Stimulated activated CD8-positive, alpha-beta memory T cell treated with anti-CD3 and anti-CD28 coated beads, Interleukin-12 subunit alpha, Interleukin-12 subunit beta, amount 100 ng/mL, for 24 hours (primary cell): ENCODE measurements around the gene TNFAIP2.

Experiments
- DNase-seq: peaks from one replicate; pipeline ENCODE4 v3.0.0-alpha.2; 2020; ENCODE audit errors: extremely low read depth

TNFAIP2 gene, protein sequence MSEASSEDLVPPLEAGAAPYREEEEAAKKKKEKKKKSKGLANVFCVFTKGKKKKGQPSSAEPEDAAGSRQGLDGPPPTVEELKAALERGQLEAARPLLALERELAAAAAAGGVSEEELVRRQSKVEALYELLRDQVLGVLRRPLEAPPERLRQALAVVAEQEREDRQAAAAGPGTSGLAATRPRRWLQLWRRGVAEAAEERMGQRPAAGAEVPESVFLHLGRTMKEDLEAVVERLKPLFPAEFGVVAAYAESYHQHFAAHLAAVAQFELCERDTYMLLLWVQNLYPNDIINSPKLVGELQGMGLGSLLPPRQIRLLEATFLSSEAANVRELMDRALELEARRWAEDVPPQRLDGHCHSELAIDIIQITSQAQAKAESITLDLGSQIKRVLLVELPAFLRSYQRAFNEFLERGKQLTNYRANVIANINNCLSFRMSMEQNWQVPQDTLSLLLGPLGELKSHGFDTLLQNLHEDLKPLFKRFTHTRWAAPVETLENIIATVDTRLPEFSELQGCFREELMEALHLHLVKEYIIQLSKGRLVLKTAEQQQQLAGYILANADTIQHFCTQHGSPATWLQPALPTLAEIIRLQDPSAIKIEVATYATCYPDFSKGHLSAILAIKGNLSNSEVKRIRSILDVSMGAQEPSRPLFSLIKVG

DNA sequence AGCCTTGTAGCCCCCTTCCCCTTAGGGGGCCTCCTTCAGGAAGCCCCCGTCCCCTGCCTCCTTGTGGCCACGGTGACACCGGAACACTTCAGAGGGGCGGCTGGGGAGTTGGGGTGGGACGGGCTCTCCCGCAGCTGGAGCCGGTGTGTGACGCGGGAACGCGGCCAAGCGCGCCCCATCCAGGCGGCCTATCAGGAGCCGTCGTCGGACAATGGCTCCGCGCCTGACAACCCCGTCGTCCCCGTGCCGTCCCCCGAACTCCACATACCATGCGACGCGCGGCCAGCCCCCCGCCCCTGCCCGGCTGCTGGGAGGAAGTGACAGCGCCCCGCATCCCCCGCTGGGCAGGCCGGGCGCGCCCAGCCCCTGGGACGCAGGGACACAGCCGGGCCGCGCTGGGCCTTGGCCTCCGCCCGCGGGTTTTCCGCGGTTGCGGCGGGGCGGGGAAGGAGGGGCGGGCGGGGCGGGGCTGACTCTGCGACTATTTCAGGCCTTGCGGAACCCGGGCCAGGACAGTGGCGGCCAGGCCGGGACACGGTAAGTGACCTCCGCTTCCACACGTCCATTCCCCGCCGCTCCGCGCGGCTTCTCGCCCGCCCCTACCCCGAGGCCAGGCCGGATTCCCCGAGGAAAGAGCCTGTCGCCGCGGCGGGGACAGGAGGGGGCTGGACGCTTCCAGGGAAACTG, at the start of gene TNFAIP2:
Gene TNFAIP2, plus strand, starts transcription at position 515 of the 687 bp plus-strand sequence. CDS start 2,997 bp downstream, outside the sequence.
- DNase-seq: no peak

DNA sequence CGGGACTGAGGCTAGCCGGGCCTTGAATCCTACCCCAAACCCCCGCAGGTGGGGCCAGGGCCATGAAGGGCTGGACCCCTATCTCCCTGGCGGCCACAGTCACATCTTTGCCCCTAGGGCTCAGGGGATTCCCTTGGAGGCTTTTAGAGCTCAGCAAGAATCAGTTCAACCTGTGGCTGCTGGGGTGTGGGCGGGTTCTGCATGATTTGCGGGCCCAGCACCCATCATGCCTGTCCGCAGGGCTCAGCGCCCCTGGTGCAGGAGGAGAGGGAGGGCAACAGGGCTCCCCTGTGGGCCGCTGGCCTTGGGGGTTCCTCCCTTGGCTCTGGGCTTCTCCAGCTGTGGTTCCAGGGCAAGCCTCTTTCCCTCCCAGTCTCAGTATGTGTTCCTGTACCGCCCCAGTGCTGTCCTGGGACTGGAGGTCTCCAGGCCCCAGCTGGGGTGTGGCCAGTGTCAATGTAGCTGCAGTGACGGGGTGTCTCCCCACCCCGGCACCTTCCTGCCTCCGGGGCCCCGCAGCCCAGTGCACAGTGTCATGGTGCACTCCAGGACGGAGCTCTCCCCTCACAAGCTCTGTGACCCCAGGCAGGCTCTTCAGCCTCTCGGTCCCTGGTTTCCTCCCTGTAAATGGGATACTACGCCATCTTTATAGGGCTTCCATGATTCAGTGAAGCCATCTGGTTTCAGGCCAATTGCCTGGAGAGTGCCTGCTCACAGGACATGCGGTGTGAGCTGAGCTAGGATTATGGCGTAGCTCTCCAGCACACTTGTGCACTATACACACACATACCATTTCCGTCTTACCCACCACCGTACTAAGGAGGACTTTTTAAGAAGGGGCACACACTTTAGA, 49.2 kb upstream of the TNFAIP2 start:
- DNase-seq: no peak

DNA sequence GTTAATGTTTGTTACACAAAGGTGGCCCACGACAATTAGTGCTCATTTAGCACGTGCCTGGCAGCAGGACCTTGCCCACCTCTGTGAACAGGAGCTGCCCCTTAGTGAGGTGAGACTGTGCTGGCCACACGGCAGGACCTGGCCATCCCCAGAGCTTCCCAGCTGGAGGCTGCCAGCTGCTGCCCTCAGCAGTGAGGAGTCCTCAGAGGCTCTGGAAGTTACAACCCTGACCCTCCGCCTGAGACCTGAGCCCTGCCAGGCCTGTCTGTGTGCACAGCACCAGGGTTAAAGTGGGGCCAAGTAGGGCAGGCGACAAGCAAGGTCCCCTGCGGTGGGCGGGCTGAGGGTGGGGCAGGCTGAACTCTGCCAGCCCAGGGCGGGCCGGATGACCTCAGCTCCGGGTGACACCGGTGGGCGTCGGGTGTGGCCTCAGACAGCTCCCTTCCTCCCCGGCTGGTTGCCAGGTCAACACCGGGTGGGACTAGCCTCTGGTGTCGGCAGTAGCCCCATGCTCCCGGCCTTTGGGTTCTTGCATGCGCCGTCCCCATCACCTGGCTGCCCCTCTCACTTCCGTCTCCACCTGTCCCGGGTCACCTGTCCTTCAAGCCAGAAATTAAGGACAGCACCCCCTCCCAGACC, 48.4 kb upstream of the TNFAIP2 start:
- no peak for DNase-seq

DNA sequence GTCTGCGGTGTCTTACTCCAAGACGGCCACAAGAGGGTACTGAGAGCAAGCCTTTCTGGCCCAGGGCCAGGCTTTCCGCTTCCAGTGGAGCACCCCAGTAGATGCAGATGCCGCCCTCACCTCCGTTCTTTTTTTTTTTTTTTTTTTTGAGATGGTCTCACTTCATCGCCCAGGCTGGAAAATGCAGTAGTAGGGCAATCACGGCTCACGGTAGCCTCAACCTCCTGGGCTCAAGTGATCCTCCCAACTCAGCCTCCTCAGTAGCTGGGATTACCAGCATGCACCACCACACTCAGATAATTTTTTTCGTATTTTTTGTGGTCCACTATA, 44.9 kb upstream of the TNFAIP2 start:
- peak; percentile 33 for DNase-seq

DNA sequence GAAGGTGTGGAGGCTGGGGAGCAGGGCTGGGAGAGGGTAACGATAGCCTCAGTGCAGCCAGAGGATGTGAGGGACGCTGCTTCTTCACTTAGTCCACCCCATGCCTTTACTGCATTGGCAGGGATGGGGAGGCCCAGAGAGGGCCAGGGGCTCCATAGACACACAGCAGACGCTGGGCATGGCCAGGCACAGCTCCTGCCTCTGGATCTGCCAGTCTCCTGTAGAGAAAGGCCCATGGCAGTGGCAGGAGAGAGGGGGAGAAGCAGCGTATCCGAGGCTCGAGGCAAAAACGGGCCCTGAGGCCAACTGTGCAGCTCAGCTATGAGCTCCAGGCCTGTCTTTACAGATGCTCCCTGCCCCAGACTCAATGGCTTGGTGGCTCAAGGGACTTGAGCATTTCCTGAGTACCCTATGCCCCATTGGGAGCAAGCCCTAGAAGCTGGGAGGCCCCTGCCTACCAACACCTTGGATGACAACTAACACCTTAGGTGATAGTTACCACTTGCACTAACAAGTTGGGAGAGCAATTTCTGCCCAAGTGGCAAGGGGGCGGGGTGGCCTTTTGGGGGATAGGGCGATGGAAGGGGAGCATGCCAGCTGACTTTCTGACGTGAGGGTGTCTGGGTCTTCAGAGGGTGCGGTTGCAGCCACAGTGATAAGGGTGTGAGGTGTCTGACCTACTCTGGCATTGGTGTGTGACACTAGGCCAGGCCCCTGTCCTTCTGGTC, 44.2 kb upstream of the TNFAIP2 start:
- DNase-seq: no peak

DNA sequence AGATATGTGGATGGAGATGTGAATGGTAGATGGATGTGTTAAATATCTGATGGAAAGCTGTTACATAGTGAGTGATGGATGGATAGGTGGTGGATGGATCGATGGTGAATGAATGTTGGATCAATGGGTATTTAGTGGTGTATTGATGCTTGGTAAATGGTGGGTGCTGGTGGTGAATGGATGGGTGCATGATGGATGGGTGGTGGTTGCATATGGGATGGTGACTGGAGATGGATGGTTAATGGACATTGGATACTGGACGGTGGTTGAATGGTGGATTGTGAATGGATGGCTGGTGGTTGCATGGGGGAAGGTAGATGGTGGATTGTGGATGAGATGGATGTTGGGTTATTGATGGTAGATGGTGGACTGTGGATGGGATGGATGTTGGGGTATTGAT, 41.3 kb upstream of the TNFAIP2 start:
- DNase-seq: no peak

DNA sequence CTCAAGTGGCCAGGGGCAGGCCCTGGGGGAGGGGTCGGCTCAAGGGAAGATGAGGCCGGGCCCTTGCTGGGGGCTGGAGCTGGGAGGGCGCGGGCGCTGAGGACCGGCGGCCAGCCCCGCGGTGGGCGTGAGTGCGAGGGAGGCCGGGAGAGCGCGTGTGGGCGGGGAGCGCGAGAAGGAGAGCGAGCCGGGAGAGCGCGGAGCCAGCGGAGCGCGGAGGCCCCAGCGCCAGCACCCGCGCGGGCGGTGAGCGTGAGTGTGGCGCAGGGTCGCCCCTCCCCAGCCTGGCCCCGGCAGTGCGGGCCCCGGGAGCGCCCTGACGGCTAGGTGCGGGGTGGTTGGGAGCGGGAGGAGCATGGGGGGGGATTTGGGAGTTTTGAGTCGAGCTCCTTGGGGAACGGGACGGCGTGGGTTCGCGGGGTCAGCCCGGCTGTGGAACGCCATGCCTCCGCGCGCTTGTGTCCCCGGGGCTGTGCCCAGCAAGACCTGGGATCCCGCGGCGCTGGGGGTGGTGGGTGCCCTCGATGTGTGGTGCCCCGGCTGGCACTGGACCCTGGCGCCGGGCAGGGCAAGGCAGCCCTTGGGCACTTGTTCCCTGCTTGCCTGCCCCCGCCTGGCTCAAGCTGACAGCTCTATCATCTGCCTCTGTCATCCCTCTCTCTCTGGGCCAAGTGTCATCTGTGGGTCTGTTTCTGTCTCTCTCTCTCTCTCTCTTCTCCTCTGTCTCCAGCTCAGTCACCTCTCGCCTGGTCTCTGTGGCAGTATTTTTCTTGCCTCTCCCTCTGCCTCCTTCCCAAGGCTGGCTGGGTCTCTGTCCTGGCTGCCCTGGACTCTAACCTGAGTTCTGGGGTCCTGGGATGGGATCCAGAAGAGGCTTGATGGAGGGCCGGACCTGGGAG, 39.0 kb upstream of the TNFAIP2 start, which contains the start of gene LBHD2:
Gene LBHD2, plus strand, starts transcription at position 190 of the 899 bp plus-strand sequence. CDS start 1,803 bp downstream, outside the sequence.
- no peak for DNase-seq

DNA sequence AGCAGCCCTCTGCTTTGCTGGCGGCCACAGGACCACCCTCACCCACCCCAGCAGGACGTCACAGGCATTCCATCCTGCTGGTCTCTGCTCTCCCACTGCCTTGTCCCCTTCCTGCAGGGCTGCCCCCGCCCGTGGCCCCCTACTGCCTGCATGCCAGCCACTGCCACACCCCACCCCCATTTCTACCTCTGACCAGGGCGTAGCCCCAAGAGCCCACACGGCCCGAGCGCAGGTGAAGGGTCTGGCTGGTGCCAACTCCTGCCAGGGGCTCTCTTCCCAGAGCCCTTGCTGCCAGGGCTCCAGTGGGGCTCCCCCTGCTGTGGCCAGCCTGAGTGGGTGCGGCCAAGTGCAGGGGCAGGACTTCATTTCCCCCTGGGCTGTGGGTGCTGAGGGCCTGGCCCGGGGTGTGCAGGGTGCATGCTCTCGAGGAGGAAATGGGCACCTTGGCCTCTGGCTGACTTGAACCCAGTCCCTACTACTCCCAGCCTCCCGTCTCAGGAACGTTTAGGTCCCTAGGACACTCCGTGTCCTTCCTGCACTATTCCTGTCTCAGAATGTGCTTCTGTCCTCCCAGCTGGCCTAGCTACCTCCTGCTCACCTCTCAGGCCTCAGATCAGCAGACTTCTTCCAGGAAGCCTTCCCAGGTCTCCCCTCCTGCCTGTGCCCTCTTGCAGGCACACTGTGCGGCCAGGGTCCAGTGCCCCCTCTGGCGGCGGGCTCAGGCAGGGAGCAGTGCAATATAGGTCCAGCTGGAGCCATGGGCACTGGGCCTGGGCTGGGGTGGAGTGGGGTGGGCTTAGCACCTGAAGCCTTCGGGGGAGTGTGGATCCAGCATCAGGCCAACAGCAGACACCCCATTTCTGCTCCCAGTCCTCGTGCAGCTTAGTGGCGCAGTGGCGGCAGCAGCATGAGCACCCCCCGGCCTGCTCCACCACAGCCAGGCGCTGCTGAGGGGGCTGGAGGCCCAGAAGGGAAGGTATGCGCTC, 37.9 kb upstream of the TNFAIP2 start:
- DNase-seq: no peak

DNA sequence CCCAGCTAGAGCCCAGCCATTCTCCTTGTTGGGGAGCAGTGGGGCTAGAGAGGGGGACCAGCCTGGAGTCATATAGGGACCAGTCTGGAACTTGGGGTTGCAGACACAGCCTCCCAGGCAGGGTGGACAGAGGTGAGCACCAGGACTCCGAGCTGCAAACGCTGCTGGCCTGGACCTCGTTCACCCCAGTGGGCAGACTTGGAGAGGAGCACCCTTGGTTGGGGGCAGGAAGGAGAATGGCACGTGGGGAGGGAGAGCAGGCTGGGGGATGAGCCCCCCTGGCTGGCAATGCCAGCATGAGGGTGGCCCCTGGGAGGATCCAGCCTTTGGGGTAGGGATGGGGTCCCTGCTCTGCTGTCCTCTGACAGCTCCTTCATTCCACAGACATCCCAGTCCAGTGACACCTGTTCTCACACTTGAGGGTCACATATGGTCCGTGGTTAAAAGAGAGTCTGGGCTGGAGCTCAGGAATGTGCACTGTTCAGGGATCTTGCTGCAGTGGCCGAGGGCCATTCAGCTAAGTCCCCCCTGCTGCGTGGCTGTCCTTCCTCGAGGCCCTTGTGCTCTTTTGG, 36.4 kb upstream of the TNFAIP2 start:
- no peak for DNase-seq

DNA sequence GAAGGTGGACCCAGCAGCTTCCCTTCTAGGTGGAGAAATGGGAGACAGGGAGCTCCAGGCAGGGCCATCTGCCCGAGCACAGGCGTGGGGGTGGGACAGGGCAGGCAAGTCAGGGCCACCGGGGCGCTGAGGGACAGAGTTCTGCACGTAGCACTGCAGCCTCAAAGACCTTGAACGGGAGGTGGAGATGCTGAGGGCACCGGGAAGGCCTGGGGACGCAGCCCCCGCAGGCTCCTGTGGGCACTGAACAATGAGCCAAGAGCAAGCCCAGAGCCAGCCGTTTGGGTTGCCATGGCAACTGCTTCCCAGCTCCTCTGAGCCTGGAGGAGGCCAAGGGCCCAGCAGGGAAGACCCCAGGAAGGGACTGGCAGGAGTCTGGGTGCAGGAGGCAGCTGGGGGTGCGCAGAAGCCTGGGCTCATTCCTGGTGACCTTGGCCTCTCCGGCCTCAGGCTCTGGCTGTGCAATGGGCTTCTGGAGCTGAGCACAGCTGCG, 35.9 kb upstream of the TNFAIP2 start:
- DNase-seq: no peak

DNA sequence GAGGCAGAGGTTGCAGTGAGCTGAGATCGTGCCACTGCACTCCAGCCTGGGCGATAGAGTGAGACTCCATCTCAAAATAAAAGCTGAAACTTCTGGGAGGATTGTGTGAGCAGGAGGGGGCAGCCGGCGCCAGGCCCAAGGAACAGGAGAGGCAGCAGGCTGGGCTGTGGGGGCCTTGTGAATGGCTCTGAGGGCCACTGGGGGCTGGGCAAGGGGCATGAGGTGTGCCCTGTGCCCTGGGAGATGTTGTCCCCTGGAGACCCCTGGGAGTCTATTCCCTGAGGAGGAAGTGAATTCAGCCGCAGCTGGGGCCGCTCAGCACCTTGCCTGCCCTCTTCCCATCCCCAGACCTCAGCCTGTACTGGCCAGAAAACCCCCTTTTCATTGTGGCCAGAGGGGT, 34.3 kb upstream of the TNFAIP2 start:
- DNase-seq: no peak

DNA sequence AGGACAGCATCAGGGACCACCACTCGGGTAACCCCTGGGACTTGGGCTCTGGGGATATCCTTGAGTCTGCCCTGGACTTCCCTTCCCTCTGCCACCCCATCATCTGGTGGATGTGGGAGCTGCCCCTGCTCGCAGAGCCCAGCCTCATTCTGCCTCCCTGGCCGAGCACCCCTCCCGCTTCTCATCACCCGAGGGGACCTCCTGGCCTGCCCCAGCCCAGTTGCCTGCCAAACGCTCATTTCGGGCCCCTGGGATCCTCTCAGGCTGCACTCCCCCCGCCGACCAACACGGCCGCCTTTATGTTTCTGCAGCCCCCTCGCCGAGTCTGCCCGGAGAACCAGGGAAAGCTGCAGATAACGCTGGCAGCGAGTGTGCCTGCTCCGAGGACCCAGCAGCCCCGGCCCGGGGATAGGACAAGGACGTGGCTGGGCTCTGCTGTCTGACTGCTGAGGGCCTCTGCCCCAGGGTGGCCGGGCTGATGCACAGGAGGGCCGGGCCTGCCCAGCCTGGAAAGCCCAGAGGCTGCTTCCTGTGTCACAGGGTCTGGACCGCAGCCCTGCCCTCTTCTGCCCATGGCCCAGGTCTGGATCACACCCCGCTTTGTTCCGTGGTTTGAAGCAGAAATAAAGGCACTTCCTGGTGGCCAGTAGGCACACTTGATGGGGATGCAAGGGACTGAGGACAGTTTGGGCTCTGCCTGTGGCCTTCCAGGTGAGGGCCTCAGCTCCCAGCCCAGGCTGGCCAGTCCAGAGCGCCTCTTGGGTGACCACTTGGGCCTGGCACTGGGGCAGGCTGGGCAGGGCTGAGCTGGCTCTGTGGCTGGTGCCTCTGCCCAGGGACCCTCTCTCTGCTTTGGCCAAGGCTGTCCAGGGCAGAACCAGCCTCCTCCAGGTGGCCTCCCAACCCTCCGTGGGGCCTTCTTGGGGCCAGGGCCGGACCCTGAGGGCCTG, 33.6 kb upstream of the TNFAIP2 start:
- DNase-seq: no peak

DNA sequence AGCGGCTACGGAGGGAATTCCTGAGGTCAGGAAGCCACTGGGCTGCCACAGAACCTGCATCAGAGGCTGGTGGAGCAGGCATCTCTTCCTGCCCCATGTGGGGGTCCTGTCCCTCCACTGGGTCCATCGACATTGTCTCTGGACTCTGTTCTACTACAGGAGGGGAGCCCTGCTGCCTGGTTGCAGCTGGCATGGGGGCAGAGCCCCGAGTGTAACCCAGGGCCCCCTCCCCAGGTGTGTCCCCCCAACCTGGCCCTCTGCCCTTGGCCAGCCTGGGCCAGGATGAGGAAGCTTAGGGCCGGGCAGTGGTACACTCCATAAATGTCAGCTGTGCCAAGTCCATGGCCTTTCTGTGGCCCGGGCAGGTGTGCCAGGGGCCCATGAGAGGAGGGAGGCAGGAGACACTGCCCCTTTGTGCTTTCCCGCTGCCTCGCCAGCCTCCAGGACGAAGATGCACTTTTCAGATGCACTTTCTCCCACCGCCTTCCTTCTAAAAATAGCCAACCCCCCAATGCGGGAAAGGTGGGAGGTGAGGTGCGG, 32.7 kb upstream of the TNFAIP2 start:
- no peak for DNase-seq

DNA sequence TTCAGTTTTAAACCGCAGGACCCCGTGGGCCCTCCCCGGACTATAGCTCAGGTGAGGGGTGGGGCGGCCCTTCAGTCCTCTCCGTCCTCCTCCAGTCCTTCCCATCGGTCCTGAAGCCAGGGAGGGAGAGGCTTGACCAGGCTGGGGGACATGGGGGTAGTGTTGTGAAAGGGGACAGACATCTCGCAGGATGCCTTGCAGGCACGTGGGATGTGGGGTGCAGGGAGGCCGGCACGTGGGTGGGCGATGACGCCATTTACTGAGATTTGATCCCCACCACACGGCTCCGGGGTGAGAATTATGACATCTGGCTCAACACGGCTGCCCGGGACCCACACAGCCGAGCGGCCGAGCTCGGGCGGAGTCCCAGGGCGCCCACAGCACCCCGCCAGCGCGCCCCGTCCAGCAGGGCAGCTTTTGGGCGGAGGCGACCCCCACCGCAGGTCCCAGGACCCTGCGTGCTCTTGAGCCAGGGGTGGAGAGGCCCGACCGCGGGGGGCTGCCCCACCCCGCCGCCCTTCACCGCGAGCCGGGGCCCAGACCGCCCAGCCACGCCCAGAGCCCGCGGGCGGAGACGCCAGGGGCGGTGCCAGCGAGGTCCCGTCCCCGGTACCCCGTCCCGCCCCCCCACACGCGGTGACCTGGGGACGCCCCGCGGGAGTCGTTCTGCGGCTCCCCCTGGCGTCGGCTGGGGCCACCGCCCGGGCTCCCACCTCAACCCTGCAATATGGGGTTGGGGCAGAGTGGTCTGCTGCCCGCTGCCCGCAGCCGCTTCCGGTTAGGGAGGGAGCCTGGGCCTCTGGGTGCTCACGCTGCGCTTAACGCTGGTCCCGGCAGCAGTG, 32.0 kb upstream of the TNFAIP2 start:
- peak; percentile 58 for DNase-seq

DNA sequence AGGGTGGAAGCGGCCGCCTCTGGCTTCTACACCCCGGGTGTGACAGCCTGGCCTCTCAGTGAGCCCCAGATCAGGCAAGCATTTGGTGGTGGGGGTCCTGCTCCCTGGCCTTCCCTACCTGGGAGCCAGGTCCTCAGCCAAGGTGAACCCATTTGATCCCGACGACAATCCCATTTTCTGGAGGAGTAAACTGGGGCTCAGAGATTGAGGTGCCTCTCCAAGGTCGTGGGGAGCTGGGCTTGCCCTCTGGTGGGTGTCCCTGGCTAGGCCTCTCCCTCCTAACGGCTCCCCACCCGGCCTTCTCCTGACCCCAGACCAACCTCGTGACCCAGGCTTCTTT, 31.4 kb upstream of the TNFAIP2 start:
- no peak for DNase-seq
